Gastrocnemius medialis (tissue), 4 donors: ENCODE results near the gene NOTCH4. TPM values are rescaled to one million over a fixed set of nuclear protein-coding genes. Genes with fewer than 3 reads are reported as not detected.
A peak's percentile ranks its signal among the peaks of the same experiment; 100 is the strongest.

Source experiments
- ATAC-seq, 2 donors: fragments of 150-250 bp; one replicate each; pipeline ENCODE4 v1.9.1; 2016
- DNase-seq, 2 donors: peaks; one replicate each; pipeline ENCODE4 v3.0.0-alpha.2; 2019
- H3K27ac ChIP-seq, 4 donors: fragments of 200-600 bp; sonication (generic); 1 replicate in 1 of 4; 2 replicates in 3 of 4; pipeline ENCODE4 v1.5.1; 2016 to 2018; ENCODE audit warnings: mild to moderate bottlenecking in 2 of 4, moderate library complexity in 1 of 4
- H3K27me3 ChIP-seq, 3 donors: fragments of 200-600 bp; sonication (generic) in 2 of 3; 1 replicate in 1 of 3; 2 replicates in 2 of 3; pipeline versions ENCODE4 v1.5.1 to v1.6.0; 2016 to 2019; ENCODE audit warnings: mild to moderate bottlenecking in 1 of 3, moderate library complexity in 1 of 3
- H3K36me3 ChIP-seq, 2 donors: fragments of 200-600 bp; sonication (generic) in 1 of 2; one replicate each; pipeline ENCODE4 v1.5.1; 2017 to 2018
- H3K4me1 ChIP-seq, 2 donors: fragments of 200-600 bp; sonication (generic) in 1 of 2; one replicate each; pipeline ENCODE4 v1.5.1; 2016 to 2017; ENCODE audit warnings: mild to moderate bottlenecking in 2 of 2
- H3K4me3 ChIP-seq, 4 donors: fragments of 200-600 bp; sonication (generic) in 3 of 4; 1 replicate in 1 of 4; 2 replicates in 3 of 4; pipeline ENCODE4 v1.5.1; 2016 to 2019; ENCODE audit warnings: mild to moderate bottlenecking in 2 of 4
- H3K9me3 ChIP-seq, 3 donors: fragments of 200-600 bp; sonication (generic) in 2 of 3; 1 replicate in 1 of 3; 2 replicates in 2 of 3; pipeline ENCODE4 v1.5.1; 2016 to 2019
- POLR2A ChIP-seq, 2 donors: fragments of 450-650 bp; IDR thresholded peaks; one replicate each; pipeline ENCODE4 v1.6.1; 2017; ENCODE audit warnings: antibody characterized with exemption in 2 of 2, mild to moderate bottlenecking in 2 of 2, moderate library complexity in 2 of 2
- in situ Hi-C, 4 donors: fragments of 200-750 bp; cut with MboI; loops; one replicate each; pipeline versions ENCODE4 v1.15.0 to v1.8.0; 2017; ENCODE audit warnings: low sequenced_read_pairs in 4 of 4
- intact Hi-C: fragments of 100-400 bp; cut with DNase I; formaldehyde crosslinking; loops from one replicate; pipeline ENCODE4 v1.15.1; 2023; ENCODE audit warnings: low total_unique reads
- total RNA-seq, 4 donors: library from RNA; depleted of rRNA; stranded (reverse); fragments of >200 nt; gene quantifications; one replicate each; pipeline versions ENCODE4 v1.1.0 to v1.2.3, GENCODE V29; 2016
- TF ChIP-seq, protein P1 (sequence below), 5 experiments: fragments of 450-650 bp in 3 of 5; fragments of 200-600 bp in 2 of 5; sonication (generic) in 2 of 5; IDR thresholded peaks in 4 of 5; conservative IDR thresholded peaks in 1 of 5; 1 replicate in 4 of 5; 2 replicates in 1 of 5; pipeline ENCODE4 v1.5.1; 2016 to 2019; ENCODE audit warnings: antibody characterized with exemption in 5 of 5, mild to moderate bottlenecking in 3 of 5, moderate library complexity in 3 of 5

Gene NOTCH4
- total RNA-seq, 4 donors from 2014 or later: 6.8 to 21.1 (median 14.8) TPM

DNA sequence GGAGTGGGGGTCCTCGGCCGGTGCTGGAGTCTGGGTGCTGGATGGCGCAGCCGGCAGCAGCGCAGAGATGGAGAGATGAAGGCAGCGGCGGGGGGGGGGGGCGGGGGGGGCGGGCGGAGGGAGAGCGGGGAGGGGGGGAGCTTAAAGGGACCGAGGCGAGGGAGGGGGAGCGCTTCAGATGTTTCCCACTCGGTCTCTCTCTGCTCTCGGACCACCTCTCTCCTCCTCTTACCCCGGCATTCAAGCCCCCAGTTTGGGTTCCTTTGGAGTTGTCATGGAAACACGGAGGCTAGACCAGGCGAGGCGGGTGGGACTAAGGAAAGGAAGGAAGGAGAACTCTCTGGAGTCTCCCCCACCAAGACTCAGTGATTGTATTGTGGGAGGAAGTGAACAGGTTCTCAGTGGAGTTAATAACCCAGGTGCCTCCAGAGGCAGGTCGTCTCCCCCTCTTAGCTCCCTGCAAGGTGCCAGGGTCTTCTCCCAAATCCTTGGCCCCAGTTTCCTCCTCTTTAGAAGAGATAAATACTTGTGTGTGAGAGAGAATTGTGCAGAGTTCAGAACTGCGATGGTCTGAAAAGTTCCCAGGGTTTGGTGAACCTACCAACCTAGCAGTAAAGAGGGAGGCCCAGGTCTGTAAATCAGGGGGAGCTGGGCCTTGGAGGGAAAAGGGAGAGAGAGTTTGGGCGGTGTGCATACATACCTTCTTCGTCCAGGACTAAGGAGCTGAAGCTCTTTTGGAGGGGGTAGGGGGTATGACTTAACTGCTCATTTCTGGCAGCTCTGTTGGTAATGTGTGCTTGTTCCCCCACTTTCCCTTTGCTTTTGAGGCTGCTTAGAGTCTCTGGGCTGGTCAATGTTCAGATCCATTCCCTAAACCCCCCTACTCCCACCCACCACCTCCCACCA is 71.8 kb downstream of the NOTCH4 start, which contains the start of gene PRRT1:
PRRT1 (minus strand) TSS at position 77 of the 906 bp plus-strand sequence. CDS start 112 bp downstream, outside the sequence.
- H3K4me3 ChIP-seq: peak within 1 kb of the TSS in 3 of 4 donors; percentile 83 to 97 (median 86)
- intact Hi-C loops (loop anchor here (2.0 kb wide), 1 partner anchor 21 kb away; the partner anchor contains the start of gene FKBPL), in situ Hi-C loops (no loop called here)
- peaks cover 25 to 29% of the 10 kb centered on the region in 2 donors for H3K4me1 ChIP-seq
- H3K27ac ChIP-seq: peak within 1 kb of the TSS; percentile 77 to 93 (median 87)
- H3K27me3 ChIP-seq: peaks cover 18 to 32% (median 23%) of the 10 kb centered on the region in 3 donors
- ATAC-seq: no peak
- no peaks in the 10 kb centered on the region for H3K9me3 ChIP-seq
- H3K36me3 ChIP-seq: peaks cover 0 to 12% of the 10 kb centered on the region in 2 donors
- TF ChIP-seq, protein P1, sequence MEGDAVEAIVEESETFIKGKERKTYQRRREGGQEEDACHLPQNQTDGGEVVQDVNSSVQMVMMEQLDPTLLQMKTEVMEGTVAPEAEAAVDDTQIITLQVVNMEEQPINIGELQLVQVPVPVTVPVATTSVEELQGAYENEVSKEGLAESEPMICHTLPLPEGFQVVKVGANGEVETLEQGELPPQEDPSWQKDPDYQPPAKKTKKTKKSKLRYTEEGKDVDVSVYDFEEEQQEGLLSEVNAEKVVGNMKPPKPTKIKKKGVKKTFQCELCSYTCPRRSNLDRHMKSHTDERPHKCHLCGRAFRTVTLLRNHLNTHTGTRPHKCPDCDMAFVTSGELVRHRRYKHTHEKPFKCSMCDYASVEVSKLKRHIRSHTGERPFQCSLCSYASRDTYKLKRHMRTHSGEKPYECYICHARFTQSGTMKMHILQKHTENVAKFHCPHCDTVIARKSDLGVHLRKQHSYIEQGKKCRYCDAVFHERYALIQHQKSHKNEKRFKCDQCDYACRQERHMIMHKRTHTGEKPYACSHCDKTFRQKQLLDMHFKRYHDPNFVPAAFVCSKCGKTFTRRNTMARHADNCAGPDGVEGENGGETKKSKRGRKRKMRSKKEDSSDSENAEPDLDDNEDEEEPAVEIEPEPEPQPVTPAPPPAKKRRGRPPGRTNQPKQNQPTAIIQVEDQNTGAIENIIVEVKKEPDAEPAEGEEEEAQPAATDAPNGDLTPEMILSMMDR (IDR thresholded peaks at IDR 0.05 in 4 of 5, conservative IDR thresholded peaks at IDR 0.05 in 1 of 5): no peak
- no peak for TF ChIP-seq POLR2A (IDR thresholded peaks at IDR 0.05)
- DNase-seq: no peak

DNA sequence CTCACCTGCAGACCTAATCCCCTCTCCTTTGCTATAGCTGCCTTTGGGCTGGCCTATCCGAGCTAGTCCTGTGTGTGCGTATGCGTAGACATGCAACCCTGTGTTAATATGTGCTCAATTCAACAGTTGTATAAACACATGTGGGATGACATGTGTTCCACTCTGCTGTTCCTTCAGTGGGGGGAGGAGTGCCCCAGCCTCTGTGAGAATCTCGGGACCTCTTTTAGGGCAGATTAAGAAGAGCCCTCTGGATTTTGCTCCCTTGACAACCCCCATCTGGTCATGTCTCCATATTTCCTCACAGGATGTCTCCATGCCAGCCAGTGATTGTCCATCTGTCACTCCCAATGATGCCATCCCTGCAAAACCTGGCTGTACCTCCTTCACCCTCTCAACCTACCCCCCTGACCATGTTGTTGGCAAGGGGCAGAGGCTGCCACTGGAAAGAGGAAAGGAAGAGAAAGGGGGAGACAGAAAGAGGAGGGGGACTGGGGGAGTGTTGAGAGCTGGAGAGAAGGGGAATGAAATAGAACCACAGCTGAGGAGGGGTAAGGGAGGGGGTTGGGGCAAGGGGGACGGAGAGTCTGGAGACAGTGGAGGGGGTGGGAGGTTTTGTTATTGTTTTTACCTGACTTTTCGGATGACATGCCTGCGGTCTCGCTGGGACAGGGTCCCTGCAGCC is 72.5 kb downstream of the NOTCH4 start:
- Histone ChIP-seq H3K27ac (peak overlapping the region in 1 of 4 donors; percentile 17), H3K36me3 (peaks cover 0 to 7% of the 10 kb centered on the region in 2 donors), H3K27me3 (peaks cover 18 to 32% (median 23%) of the 10 kb centered on the region in 3 donors), H3K4me3 (peak overlapping the region in 3 of 4 donors; percentile 25 to 43 (median 39)), H3K4me1 (peaks cover 25 to 29% of the 10 kb centered on the region in 2 donors), H3K9me3 (no peaks in the 10 kb centered on the region)
- in situ Hi-C loops: no loop called here
- intact Hi-C loops: no loop called here
- TF ChIP-seq, protein P1 (IDR thresholded peaks at IDR 0.05 in 4 of 5, conservative IDR thresholded peaks at IDR 0.05 in 1 of 5): no peak
- no peak for TF ChIP-seq POLR2A (IDR thresholded peaks at IDR 0.05)
- ATAC-seq (no peak), DNase-seq (no peak)

DNA sequence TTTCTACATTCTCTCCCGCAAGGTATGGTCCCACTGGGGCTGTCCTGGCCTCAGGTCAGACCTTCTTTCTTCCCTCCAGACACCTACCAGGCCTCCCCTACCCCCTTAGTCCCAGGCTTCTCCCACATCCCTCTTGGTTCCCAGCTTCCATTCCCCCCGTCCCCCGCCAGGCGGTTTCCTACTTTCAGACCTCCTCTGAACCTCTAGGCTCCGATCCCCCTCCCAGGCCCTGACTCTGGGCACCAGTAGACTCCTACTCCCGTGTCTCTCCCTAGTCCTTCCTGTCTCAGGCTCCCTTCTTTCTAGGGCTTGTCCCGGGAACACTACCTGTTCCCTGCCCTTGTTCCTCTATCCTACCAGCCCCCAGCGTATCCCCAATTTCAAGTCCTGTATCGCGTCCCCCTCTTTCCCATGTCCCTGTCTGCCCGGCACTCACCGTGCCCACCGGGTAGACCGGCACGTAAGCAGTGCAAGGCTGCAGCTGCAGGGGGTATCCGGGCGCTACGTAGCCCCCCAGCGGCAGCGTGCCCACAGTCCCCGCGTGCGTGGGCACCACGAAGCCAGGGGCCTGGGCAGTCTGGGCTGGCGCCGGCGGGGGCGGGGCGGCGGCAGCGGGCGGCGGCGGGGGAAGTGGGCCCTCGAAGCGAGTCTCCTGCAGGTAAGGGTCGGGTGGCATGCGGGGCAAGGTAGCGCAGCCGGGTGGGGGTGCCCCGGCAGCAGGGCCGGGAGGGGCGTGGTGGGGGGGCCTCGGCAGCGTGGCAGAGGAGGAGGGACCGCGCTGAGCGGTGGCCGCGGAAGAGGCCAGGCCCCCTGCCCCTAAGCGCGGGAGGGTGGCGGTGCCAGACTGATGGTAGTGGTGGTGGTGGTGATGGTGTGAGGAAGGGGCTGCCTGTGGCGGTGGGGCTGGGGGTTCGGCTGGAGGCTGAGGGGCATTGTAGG is 73.7 kb downstream of the NOTCH4 start:
- H3K36me3 ChIP-seq: no peaks in the 10 kb centered on the region
- in situ Hi-C loops (loop anchor here in 1 of 4 donors (25.0 kb wide), 1 partner anchor 188 kb away; the partner anchor contains the start of genes DXO, NELFE and SKIC2), intact Hi-C loops (no loop called here)
- TF ChIP-seq, protein P1 (IDR thresholded peaks at IDR 0.05 in 4 of 5, conservative IDR thresholded peaks at IDR 0.05 in 1 of 5): no peak
- TF ChIP-seq POLR2A (IDR thresholded peaks at IDR 0.05): no peak
- no peak for ATAC-seq
- no peak for DNase-seq
- no peak overlapping the region for H3K27ac ChIP-seq
- H3K4me3 ChIP-seq: no peak overlapping the region
- H3K4me1 ChIP-seq: peaks cover 20 to 23% of the 10 kb centered on the region in 2 donors
- H3K9me3 ChIP-seq: no peaks in the 10 kb centered on the region
- H3K27me3 ChIP-seq: peaks cover 18 to 32% (median 23%) of the 10 kb centered on the region in 3 donors
